HUES48 (cell line): Measurements from ENCODE around the gene PELO.

Experiments
- H3K27ac ChIP-seq: one replicate; pipeline ENCODE4 v1.7.0; 2013; ENCODE audit warnings: low read depth, low read length, inconsistent platforms
- H3K27me3 ChIP-seq: 2 replicates; pipeline ENCODE4 v1.6.1; 2013; ENCODE audit warnings: mild to moderate bottlenecking, low read length; ENCODE audit not compliant: control insufficient read depth, insufficient read depth
- H3K36me3 ChIP-seq: 2 replicates; pipeline ENCODE4 v1.6.1; 2013; ENCODE audit warnings: low read length; ENCODE audit not compliant: control insufficient read depth, insufficient read depth
- H3K4me1 ChIP-seq: 2 replicates; pipeline ENCODE4 v1.6.1; 2013; ENCODE audit warnings: mild to moderate bottlenecking, low read length; ENCODE audit not compliant: control insufficient read depth, insufficient read depth
- H3K4me3 ChIP-seq: 2 replicates; pipeline ENCODE4 v1.5.1; 2013; ENCODE audit warnings: mild to moderate bottlenecking, low read depth, low read length
- H3K9ac ChIP-seq: 2 replicates; pipeline ENCODE4 v1.6.1; 2013; ENCODE audit warnings: mild to moderate bottlenecking, low read depth, low read length, moderate library complexity
- H3K9me3 ChIP-seq: 2 replicates; pipeline ENCODE4 v1.6.1; 2013; ENCODE audit warnings: low read length; ENCODE audit not compliant: control insufficient read depth, insufficient read depth

The PELO gene

GRCh38 chr5:52800394-52801213 is 12.9 kb downstream of the PELO start:
- H3K27ac ChIP-seq = peak overlapping the region; percentile 98
- peak overlapping the region; percentile 79 for H3K9ac ChIP-seq
- H3K4me1 ChIP-seq = peaks cover 38% of the 10 kb centered on the region

GRCh38 chr5:52801329-52801728 is 13.6 kb downstream of the PELO start:
- Histone ChIP-seq H3K4me1 (peaks cover 38% of the 10 kb centered on the region), H3K9me3 (no peaks in the 10 kb centered on the region), H3K27ac (peak overlapping the region; percentile 98), H3K27me3 (no peaks in the 10 kb centered on the region), H3K36me3 (peaks cover 29% of the 10 kb centered on the region), H3K4me3 (peak overlapping the region; percentile 92), H3K9ac (peak overlapping the region; percentile 79)

More at GRCh38 chr5:52800394-52801213, 12.9 kb downstream of the PELO start:
- peak overlapping the region; percentile 92 for H3K4me3 ChIP-seq
- no peaks in the 10 kb centered on the region for H3K9me3 ChIP-seq
- no peaks in the 10 kb centered on the region for H3K27me3 ChIP-seq
- peaks cover 29% of the 10 kb centered on the region for H3K36me3 ChIP-seq

- H3K36me3 ChIP-seq = peaks cover 29% of the 10 kb centered on the region
- H3K9me3 ChIP-seq = no peaks in the 10 kb centered on the region
- peak overlapping the region; percentile 92 for H3K4me3 ChIP-seq
- no peak overlapping the region for H3K9ac ChIP-seq
- H3K27me3 ChIP-seq = no peaks in the 10 kb centered on the region
- H3K27ac ChIP-seq = no peak overlapping the region
- peaks cover 37% of the 10 kb centered on the region for H3K4me1 ChIP-seq
Observed at GRCh38 chr5:52802272-52802973, 14.7 kb downstream of the PELO start.

DNA sequence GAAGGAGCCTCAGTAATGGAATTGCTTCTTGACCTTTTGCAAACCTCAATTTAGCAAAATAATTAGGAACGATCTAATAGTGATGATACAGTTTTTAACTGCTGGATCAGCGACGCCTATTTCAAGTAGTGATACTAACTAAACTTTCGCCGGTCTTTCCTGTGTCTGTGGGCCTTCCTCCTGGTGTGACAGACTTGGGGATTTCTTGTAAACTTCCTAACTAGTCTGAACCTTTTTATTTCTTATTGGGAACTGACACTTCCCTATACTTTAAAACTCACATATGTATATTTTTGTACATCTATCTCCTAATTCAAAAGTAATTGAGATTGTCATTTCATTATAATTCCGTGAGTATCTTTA is 15.2 kb downstream of the PELO start:
- H3K4me1 ChIP-seq = peaks cover 32% of the 10 kb centered on the region
- no peaks in the 10 kb centered on the region for H3K27me3 ChIP-seq
- H3K9me3 ChIP-seq = no peaks in the 10 kb centered on the region
- peaks cover 29% of the 10 kb centered on the region for H3K36me3 ChIP-seq
- peak overlapping the region; percentile 92 for H3K4me3 ChIP-seq
- no peak overlapping the region for H3K9ac ChIP-seq
- H3K27ac ChIP-seq = no peak overlapping the region

GRCh38 chr5:52804387-52804791 is 16.7 kb downstream of the PELO start:
- no peak overlapping the region for H3K4me3 ChIP-seq
- H3K27me3 ChIP-seq = no peaks in the 10 kb centered on the region
- peaks cover 20% of the 10 kb centered on the region for H3K4me1 ChIP-seq
- no peak overlapping the region for H3K9ac ChIP-seq
- no peak overlapping the region for H3K27ac ChIP-seq
- peaks cover 29% of the 10 kb centered on the region for H3K36me3 ChIP-seq
- H3K9me3 ChIP-seq = no peaks in the 10 kb centered on the region

DNA sequence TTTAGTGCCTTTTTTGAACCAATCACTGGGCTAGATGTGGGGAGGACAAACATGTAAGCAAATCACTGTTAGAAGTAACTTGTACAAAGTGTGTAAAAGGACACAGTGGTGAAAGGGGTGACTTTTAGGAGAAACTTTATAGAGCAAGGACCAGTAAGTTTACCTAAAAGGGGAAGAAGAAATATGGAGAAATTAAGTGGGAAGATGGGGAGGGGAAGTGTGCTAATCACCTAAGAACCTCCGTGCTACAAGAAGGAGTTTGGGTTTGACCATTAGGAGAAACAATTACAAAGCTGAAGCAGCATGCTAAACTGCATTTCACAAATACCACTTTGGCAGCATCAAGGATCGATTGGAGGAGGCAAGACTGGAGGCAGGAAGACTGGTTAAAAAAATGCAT is 17.3 kb downstream of the PELO start:
- Histone ChIP-seq H3K9ac (no peak overlapping the region), H3K4me3 (no peak overlapping the region), H3K27ac (no peak overlapping the region), H3K9me3 (no peaks in the 10 kb centered on the region), H3K27me3 (no peaks in the 10 kb centered on the region), H3K4me1 (peaks cover 20% of the 10 kb centered on the region), H3K36me3 (peaks cover 29% of the 10 kb centered on the region)

DNA sequence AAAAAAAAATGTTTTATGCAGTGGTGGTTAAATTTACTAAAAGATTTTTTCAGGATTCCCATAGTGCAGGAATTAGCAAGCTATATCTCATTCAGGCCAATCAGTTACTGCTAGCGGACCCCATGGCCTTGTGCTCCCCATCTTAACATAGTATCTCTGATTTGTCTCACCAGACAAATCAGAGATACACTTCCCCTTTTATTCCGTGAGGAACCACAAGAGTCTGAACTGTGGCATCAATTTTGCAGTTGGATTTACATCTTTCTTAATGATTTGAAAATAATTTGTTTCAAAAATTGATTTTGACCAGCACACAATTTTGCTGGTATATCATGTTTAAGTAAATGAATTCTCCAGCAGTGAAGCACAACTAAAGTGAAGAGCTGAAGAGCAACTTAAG is 17.9 kb downstream of the PELO start:
- peaks cover 20% of the 10 kb centered on the region for H3K4me1 ChIP-seq
- H3K36me3 ChIP-seq = peaks cover 29% of the 10 kb centered on the region
- no peaks in the 10 kb centered on the region for H3K27me3 ChIP-seq
- no peak overlapping the region for H3K27ac ChIP-seq
- H3K9ac ChIP-seq = no peak overlapping the region
- no peak overlapping the region for H3K4me3 ChIP-seq
- H3K9me3 ChIP-seq = no peaks in the 10 kb centered on the region

GRCh38 chr5:52807037-52807436 is 19.3 kb downstream of the PELO start:
- peaks cover 22% of the 10 kb centered on the region for H3K36me3 ChIP-seq
- H3K4me1 ChIP-seq = peaks cover 13% of the 10 kb centered on the region

GRCh38 chr5:52807723-52808122 is 20.0 kb downstream of the PELO start:
- Histone ChIP-seq H3K9me3 (no peaks in the 10 kb centered on the region), H3K27ac (no peak overlapping the region), H3K27me3 (no peaks in the 10 kb centered on the region), H3K36me3 (peaks cover 15% of the 10 kb centered on the region; the same call in 1 of the 2 replicates), H3K4me3 (no peak overlapping the region), H3K4me1 (peaks cover 8% of the 10 kb centered on the region), H3K9ac (no peak overlapping the region)

More at GRCh38 chr5:52807037-52807436, 19.3 kb downstream of the PELO start:
- no peak overlapping the region for H3K9ac ChIP-seq
- no peaks in the 10 kb centered on the region for H3K9me3 ChIP-seq
- no peak overlapping the region for H3K4me3 ChIP-seq
- H3K27me3 ChIP-seq = no peaks in the 10 kb centered on the region
- no peak overlapping the region for H3K27ac ChIP-seq

GRCh38 chr5:52808316-52808901 is 20.7 kb downstream of the PELO start:
- Histone ChIP-seq H3K9ac (no peak overlapping the region), H3K27ac (no peak overlapping the region), H3K4me3 (no peak overlapping the region), H3K9me3 (no peaks in the 10 kb centered on the region), H3K36me3 (peaks cover 10% of the 10 kb centered on the region; the same call in 1 of the 2 replicates), H3K4me1 (peaks cover 2% of the 10 kb centered on the region; the same call in 1 of the 2 replicates), H3K27me3 (no peaks in the 10 kb centered on the region)

GRCh38 chr5:52809884-52810283 is 22.2 kb downstream of the PELO start:
- Histone ChIP-seq H3K9me3 (no peaks in the 10 kb centered on the region), H3K9ac (no peak overlapping the region), H3K4me1 (no peaks in the 10 kb centered on the region; the same call in 1 of the 2 replicates), H3K27ac (no peak overlapping the region), H3K27me3 (no peaks in the 10 kb centered on the region), H3K36me3 (no peaks in the 10 kb centered on the region), H3K4me3 (no peak overlapping the region)
